M059J (cell line): ENCODE results near the gene CDH4. TPM values are rescaled to one million over a fixed set of nuclear protein-coding genes. Genes with fewer than 3 reads are reported as not detected.

Source experiments
- DNase-seq: peaks from one replicate; pipeline ENCODE4 v3.0.0-alpha.2; 2012; ENCODE audit warnings: low read depth
- total RNA-seq: library from RNA; depleted of rRNA; stranded (reverse); fragments of >200 nt; shearing (Covaris generic); gene quantifications from 2 replicates; pipeline ENCODE4 v1.2.3, GENCODE V29; 2014

The CDH4 gene
- total RNA-seq, 1 experiment from 2014 or later = 7.8 TPM

GRCh38 chr20:61281286-61281795 is 29.3 kb downstream of the CDH4 start:
- no peak for DNase-seq

- DNase-seq = no peak
Observed at GRCh38 chr20:61284752-61285151, 32.7 kb downstream of the CDH4 start.

GRCh38 chr20:61285152-61285645 is 33.1 kb downstream of the CDH4 start:
- no peak for DNase-seq

- no peak for DNase-seq
Observed at GRCh38 chr20:61285691-61286090, 33.6 kb downstream of the CDH4 start.

GRCh38 chr20:61287583-61288275 is 35.7 kb downstream of the CDH4 start:
- no peak for DNase-seq

- DNase-seq = no peak
Observed at GRCh38 chr20:61288331-61288784, 36.3 kb downstream of the CDH4 start.

- no peak for DNase-seq
Observed at GRCh38 chr20:61289166-61289565, 37.1 kb downstream of the CDH4 start.

GRCh38 chr20:61290721-61291120 is 38.7 kb downstream of the CDH4 start:
- no peak for DNase-seq

- no peak for DNase-seq
Observed at GRCh38 chr20:61291166-61291829, 39.2 kb downstream of the CDH4 start.

- no peak for DNase-seq
Observed at GRCh38 chr20:61292391-61292790, 40.3 kb downstream of the CDH4 start.

GRCh38 chr20:61292821-61293612 is 41.0 kb downstream of the CDH4 start:
- no peak for DNase-seq

GRCh38 chr20:61293951-61294350 is 41.9 kb downstream of the CDH4 start:
- DNase-seq = no peak

GRCh38 chr20:61295249-61295648 is 43.2 kb downstream of the CDH4 start:
- peak; percentile 15 for DNase-seq

GRCh38 chr20:61295682-61296628 is 43.9 kb downstream of the CDH4 start:
- DNase-seq = peak; percentile 68

- DNase-seq = no peak
Observed at GRCh38 chr20:61296629-61297019, 44.6 kb downstream of the CDH4 start.

- no peak for DNase-seq
Observed at GRCh38 chr20:61297491-61297890, 45.4 kb downstream of the CDH4 start.

- DNase-seq = peak; percentile 97
Observed at GRCh38 chr20:61297986-61298385, 45.9 kb downstream of the CDH4 start.

- DNase-seq = no peak
Observed at GRCh38 chr20:61298661-61299060, 46.6 kb downstream of the CDH4 start.

- DNase-seq = no peak
Observed at GRCh38 chr20:61299104-61299503, 47.0 kb downstream of the CDH4 start.

- peak; percentile 15 for DNase-seq
Observed at GRCh38 chr20:61299618-61300017, 47.6 kb downstream of the CDH4 start.

GRCh38 chr20:61300293-61300692 is 48.2 kb downstream of the CDH4 start:
- DNase-seq = no peak
